Medulla oblongata (tissue), 1 donor: ENCODE measurements around the gene DUXB.
A peak's percentile ranks its signal among the peaks of the same experiment; 100 is the strongest.

Source experiments
- DNase-seq: peaks from one replicate; pipeline ENCODE4 v3.0.0-alpha.2; 2015; ENCODE audit errors: extremely low spot score

DUXB gene

DNA sequence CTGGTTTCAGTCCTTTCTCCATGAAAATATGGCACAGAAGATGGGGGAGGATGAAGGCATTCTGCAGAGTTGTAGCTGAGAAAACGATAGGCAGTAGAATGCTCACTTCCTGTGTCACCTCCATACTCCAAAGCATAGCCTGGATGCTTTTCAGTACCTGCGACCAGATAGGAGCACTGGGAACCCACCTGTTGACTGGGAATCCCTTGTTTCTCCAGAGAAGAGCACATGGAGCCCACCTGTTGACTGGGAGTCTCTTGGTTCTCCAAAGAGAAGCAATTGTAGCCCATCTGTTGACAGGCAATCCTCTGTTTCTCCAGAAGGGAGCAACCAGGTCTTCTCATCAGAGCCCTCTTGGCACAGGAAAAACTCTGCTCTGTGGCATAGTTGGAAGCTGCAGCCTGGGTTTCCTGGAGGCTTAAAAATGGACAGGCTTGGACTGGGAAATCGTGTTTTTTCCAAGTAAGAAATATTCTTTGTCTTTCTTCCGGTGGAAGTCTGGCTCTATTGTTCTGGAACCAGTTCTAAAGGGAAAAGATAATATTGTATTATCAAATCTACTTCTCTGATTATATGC is 40.4 kb downstream of the DUXB start:
- DNase-seq, result peak; percentile 48

DNA sequence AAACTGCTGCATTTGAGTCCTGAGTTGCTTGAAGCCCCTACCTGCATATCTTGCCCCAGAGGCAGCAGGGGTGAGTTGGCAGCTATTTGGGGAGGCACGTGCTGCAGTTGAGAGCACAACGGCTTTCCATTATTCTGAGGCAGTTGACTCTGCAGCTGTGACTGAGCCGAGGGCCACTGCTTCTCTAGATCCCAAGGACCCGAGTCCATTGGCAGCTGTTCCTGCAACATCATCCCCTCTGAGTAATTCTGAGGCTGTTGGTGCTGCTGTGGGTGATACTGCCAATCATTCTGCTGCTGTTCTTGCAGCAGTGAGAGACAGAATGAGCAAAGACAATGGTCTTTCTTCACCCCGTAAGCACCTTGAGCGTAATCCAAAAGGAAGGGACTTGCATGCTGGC is 40.9 kb downstream of the DUXB start:
- peak; percentile 56 for DNase-seq

DNA sequence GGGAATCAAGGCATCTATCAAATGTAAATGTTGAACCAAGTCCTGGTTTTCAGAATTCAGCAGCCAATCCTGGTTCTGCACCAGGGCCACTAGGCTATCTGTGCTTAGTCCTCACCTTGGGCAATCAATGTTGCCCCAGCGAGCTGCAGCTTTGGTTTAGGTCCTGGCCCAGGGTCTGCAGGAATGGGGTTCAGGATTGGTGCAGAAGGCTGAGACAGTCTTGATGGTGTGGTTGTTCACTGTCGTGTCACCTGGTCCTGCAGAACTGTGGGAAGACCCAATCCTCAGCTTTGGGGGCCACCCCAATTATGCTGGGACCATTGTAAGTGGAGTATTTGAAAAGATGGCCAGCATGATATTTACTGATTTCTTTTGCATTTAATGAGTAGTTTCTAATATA is 43.1 kb downstream of the DUXB start:
- no peak for DNase-seq

DNA sequence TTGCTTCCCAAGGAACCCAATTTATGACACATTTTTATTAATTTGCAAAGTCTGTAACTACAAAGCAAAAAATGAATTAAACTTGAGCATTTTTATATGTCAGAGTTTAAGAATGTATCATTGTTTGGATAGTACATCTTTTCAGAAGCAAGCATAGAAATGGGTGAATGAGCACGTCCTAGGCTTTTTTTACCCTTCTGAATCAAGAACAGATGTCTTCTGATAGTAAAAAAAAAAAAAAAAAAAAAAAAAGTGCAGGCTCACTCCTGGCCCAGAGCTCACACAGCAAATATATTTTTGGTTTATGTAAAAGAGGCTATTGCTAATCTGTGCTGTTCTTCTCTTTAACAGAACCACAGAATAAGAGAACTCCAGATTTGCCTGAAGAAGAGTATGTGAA is 47.3 kb downstream of the DUXB start:
- no peak for DNase-seq

DNA sequence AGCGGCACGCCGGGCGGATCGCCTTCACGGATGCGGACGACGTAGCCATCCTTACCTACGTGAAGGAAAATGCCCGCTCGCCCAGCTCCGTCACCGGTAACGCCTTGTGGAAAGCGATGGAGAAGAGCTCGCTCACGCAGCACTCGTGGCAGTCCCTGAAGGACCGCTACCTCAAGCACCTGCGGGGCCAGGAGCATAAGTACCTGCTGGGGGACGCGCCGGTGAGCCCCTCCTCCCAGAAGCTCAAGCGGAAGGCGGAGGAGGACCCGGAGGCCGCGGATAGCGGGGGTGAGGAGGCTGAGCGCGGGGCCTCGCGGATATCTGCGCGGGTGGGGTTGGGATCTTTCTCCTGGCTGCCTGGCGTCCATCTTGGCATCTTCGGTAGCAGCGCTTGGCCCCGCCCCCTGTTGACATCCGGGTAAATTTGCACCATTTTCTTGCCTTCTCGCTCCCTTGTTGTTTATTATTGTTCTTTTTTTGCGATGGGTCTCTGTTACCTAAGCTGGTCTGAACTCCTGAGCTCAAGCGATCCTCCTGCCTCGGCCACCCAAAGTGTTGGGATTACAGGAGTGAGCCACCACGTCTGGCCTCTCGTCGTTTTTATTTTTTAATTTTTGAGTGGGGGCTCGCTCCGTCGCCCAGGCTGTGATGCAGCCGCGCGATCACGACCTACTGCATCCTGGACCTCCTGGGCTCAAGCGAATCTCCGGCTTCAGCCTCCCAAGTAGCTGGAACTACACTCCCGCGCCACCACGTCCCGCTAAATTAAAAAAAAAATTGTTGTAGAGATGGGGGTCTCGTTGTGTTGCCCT is 52.8 kb downstream of the DUXB start:
- DNase-seq, result peak; percentile 90

DNA sequence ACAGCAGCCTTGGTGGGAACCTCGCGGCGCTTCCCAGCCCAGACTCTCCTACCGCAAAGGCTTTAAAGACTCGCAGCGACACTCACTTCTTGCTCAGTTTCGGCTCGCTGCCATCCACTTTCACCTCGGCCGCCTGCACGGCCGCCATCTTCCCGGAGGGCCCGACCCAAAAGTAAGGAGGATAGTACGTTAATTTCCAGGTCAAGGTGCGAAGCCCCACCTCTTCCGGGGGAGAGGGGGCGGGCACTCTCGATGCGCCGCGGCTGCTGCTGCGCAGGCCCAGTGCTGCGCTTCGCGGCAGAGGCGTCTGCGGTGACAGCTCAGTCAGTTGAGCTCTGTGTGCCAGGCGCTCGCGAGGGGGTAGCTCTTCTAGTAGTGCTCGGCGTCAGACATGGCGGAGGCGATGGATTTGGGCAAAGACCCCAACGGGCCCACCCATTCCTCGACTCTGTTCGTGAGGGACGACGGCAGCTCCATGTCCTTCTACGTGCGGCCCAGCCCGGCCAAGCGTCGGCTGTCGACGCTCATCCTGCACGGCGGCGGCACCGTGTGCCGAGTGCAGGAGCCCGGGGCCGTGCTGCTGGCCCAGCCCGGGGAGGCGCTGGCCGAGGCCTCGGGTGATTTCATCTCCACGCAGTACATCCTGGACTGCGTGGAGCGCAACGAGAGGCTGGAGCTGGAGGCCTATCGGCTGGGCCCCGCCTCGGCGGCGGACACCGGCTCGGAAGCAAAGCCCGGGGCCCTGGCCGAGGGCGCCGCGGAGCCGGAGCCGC is 53.6 kb downstream of the DUXB start, which contains the start of the genes KARS1 and TERF2IP:
KARS1 (minus strand) TSS at position 174 of the 773 bp plus-strand sequence; CDS start at position 148, 26 bp downstream.
TERF2IP (plus strand) TSS at position 282 of the 773 bp plus-strand sequence; CDS start at position 392, 110 bp downstream.
- DNase-seq, result peak; percentile 97

DNA sequence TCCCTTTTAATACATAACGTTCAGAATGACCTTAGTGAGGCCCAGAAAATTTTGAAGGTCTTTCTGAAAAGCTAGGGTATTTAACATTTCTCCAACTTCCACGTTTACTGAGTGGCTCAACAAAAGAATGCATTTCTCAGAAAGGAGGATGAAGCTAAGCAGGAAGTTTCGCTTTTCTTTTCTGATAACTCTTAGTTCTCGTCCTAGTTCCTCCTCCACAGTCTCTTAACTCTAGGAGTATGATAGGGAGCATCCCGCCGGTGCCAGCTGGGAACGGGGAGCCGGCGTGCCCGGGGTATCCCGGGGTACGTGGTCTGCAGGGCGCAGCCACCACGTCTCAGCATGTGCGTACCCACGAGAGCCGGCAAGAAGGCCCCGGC is 54.2 kb downstream of the DUXB start:
- no peak for DNase-seq

DNA sequence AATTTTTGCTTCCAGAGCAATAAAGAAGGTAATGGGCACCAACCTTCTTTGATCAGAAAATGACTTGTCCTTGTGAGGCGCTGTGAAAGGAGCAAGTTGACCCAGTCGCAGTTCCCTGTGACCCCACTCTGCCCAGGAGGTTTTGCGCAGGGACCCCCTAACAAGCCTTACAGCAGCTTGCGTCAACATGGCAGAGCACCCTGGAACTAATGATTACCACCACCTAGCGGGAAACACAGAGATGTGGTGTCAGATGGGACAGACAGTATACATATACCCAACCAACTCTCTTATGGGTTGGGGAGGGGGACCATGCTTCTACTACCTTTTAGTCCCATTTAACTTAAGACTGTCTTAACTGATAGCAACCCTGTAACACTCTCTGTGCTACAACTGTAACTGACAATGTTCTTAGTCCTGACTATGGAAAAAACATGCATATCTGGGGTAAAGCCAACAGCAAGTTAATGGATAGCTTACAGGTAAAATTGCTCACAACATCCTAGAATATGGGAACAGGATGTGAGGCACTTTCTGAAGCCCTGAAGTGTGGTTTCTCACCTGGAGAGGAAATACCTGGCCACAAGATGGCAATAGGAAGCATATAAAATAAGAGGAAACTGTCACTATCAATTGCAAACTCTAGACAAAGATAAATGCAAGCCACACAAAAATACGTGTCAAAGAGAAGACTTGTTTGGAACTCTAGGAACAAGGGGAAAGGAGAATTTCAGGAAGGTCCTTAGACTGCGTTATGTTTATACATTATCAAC is 56.8 kb downstream of the DUXB start:
- no peak for DNase-seq
